GM12874 (cell line): ENCODE results near the gene PHF23.

Experiments used
- CTCF ChIP-seq: IDR thresholded peaks from 2 replicates; pipeline ENCODE4 v1.5.1; 2011; ENCODE audit warnings: low read depth, mild to moderate bottlenecking, control low read depth, low read length, moderate library complexity; ENCODE audit not compliant: insufficient read depth

PHF23 gene

GRCh38 chr17:7239091-7240027 lies at the start of gene PHF23:
PHF23 (minus strand) TSS chr17:7239457; CDS start chr17:7239279, 178 bp downstream.
- TF ChIP-seq CTCF = no peak

DNA sequence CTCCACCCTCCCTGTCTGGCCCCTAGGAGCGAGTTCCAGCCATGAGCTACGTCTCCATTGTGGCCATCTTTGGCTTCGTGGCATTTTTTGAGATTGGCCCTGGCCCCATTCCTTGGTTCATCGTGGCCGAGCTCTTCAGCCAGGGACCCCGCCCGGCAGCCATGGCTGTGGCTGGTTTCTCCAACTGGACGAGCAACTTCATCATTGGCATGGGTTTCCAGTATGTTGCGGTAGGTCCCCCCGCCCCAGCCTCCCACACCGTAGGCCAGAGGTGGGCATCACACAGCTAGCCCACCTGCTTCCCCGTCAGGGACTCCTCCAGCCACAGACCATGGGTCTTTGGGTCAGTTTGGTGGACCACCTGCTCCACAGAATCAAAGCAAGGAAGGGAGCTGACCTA lies 46.4 kb upstream of the PHF23 start:
- TF ChIP-seq CTCF = no peak

DNA sequence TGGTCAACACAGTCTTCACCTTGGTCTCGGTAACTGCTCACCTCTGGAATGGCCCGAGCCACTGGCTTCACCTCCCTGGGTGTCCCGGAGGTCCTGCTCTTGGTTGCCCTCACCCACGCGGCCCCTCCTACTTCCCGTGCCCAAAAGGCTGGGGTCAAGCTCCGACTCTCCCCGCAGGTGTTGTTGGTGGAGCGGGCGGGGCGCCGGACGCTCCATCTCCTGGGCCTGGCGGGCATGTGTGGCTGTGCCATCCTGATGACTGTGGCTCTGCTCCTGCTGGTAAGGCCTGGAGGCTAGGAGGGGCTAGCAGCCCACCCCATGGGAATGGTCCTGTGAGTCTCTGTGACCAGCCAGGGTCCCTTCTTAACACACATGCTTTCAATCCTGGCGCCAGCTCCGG lies 45.7 kb upstream of the PHF23 start:
- no peak for TF ChIP-seq CTCF

- no peak for TF ChIP-seq CTCF
Observed at GRCh38 chr17:7283471-7284216, 44.4 kb upstream of the PHF23 start.

DNA sequence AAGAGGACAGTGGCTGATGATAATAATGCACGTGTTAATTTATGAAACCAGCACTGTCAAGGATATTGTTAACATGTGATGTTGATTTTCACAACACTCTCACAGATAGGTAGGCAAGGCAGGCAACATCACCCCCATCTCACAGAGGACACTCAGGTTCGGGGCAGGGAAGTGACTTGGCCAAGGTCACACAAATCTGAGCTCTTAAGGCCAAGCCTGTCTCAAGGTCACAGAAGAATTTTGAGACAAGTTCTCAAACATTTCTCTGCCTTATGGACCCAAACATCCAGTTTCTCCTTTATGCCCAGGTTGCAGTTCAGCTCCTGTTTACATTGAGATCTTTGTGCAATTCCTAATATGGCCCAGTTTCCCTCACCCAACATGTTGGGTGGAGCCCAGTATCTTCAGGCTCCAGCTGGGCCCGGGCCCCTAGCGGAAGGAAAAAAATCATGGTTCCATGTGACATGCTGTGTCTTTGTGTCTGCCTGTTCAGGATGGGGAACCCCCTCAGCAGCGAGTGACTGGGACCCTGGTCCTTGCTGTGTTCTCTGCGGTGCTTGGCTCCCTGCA lies 43.6 kb upstream of the PHF23 start:
- TF ChIP-seq CTCF = no peak

- no peak for TF ChIP-seq CTCF
Observed at GRCh38 chr17:7281953-7282751, 42.9 kb upstream of the PHF23 start.
